HepG2 (cell line): ENCODE results near the gene HABP4. TPM values are rescaled to one million over a fixed set of nuclear protein-coding genes. Genes with fewer than 3 reads are reported as not detected.

ENCODE experiments used
- ARHGAP35 ChIP-seq: sonication (generic); formaldehyde crosslinking; IDR thresholded peaks from 2 replicates; pipeline ENCODE4 v1.9.0; 2022; ENCODE audit warnings: mild to moderate bottlenecking, inconsistent platforms, moderate library complexity, missing genetic modification reagents, borderline replicate concordance
- ARID3A ChIP-seq: IDR thresholded peaks from 2 replicates; pipeline ENCODE4 v1.6.1; 2012; ENCODE audit warnings: low read depth, low read length, improper control_type of control experiment
- BCL6 ChIP-seq: IDR thresholded peaks from 2 replicates; pipeline ENCODE4 v1.6.1; 2016; ENCODE audit warnings: missing genetic modification reagents, missing compliant biosample characterization
- DRAP1 ChIP-seq: IDR thresholded peaks from 2 replicates; pipeline ENCODE4 v1.6.1; 2016; ENCODE audit warnings: missing genetic modification reagents, missing compliant biosample characterization
- GATAD1 ChIP-seq: IDR thresholded peaks from 2 replicates; pipeline ENCODE4 v1.6.1; 2016; ENCODE audit warnings: missing genetic modification reagents, missing compliant biosample characterization
- GLI4 ChIP-seq: sonication (generic); formaldehyde crosslinking; IDR thresholded peaks from 2 replicates; pipeline ENCODE4 v1.5.1; 2020; ENCODE audit warnings: missing genetic modification reagents, mild to moderate bottlenecking, moderate library complexity, borderline replicate concordance
- HMG20A ChIP-seq: IDR thresholded peaks from 2 replicates; pipeline ENCODE4 v1.6.1; 2016; ENCODE audit warnings: borderline replicate concordance
- KDM1A ChIP-seq: IDR thresholded peaks from 2 replicates; pipeline ENCODE4 v1.6.1; 2016; ENCODE audit warnings: missing compliant biosample characterization
- MIER3 ChIP-seq: IDR thresholded peaks from 2 replicates; pipeline ENCODE4 v1.6.1; 2016; ENCODE audit warnings: missing compliant biosample characterization, borderline replicate concordance
- MTF2 ChIP-seq: sonication (generic); formaldehyde crosslinking; IDR thresholded peaks from 2 replicates; pipeline ENCODE4 v1.5.0; 2020; ENCODE audit warnings: missing genetic modification reagents, borderline replicate concordance
- NFRKB ChIP-seq: fragments of 450-650 bp; IDR thresholded peaks from 2 replicates; pipeline ENCODE4 v1.6.1; 2017
- PITX1 ChIP-seq: sonication (generic); formaldehyde crosslinking; IDR thresholded peaks from 2 replicates; pipeline ENCODE4 v1.5.1; 2020; ENCODE audit warnings: mild to moderate bottlenecking, missing genetic modification reagents
- RXRB ChIP-seq: IDR thresholded peaks from 2 replicates; pipeline ENCODE4 v1.6.1; 2016; ENCODE audit warnings: borderline replicate concordance, missing genetic modification reagents, missing compliant biosample characterization
- TRIM24 ChIP-seq: sonication (generic); formaldehyde crosslinking; IDR thresholded peaks from 2 replicates; pipeline ENCODE4 v1.8.0; 2022; ENCODE audit warnings: mild to moderate bottlenecking, missing genetic modification reagents
- UBTF ChIP-seq: sonication (generic); formaldehyde crosslinking; IDR thresholded peaks from 2 replicates; pipeline ENCODE4 v1.4.0; 2020; ENCODE audit warnings: mild to moderate bottlenecking, missing genetic modification reagents
- ZFP62 ChIP-seq: sonication (generic); formaldehyde crosslinking; IDR thresholded peaks from 2 replicates; pipeline ENCODE4 v1.4.0; 2020; ENCODE audit warnings: missing genetic modification reagents
- ZFX ChIP-seq: sonication (generic); formaldehyde crosslinking; IDR thresholded peaks from 2 replicates; pipeline ENCODE4 v1.4.0; 2020; ENCODE audit warnings: mild to moderate bottlenecking, low read depth, missing genetic modification reagents, moderate library complexity
- ZNF343 ChIP-seq: sonication (generic); formaldehyde crosslinking; IDR thresholded peaks from 2 replicates; pipeline ENCODE4 v1.4.0; 2020; ENCODE audit warnings: mild to moderate bottlenecking, missing genetic modification reagents
- ZNF431 ChIP-seq: sonication (generic); formaldehyde crosslinking; IDR thresholded peaks from 2 replicates; pipeline ENCODE4 v1.9.0; 2022; ENCODE audit warnings: missing genetic modification reagents, low read depth, mild to moderate bottlenecking, borderline replicate concordance
- ZNF546 ChIP-seq: sonication (generic); formaldehyde crosslinking; conservative IDR thresholded peaks from 2 replicates; pipeline ENCODE4 v1.8.1; 2023; ENCODE audit warnings: mild to moderate bottlenecking, missing genetic modification reagents
- ZNF615 ChIP-seq: sonication (generic); formaldehyde crosslinking; IDR thresholded peaks from 2 replicates; pipeline ENCODE4 v1.5.0; 2020; ENCODE audit warnings: mild to moderate bottlenecking, missing genetic modification reagents, borderline replicate concordance
- ZNF7 ChIP-seq: IDR thresholded peaks from 2 replicates; pipeline ENCODE4 v1.6.1; 2016; ENCODE audit warnings: missing biosample characterization, missing genetic modification reagents
- ZNF780A ChIP-seq: sonication (generic); formaldehyde crosslinking; IDR thresholded peaks from 2 replicates; pipeline ENCODE4 v1.8.0; 2022; ENCODE audit warnings: mild to moderate bottlenecking, missing genetic modification reagents, moderate library complexity
- ZSCAN25 ChIP-seq: sonication (generic); formaldehyde crosslinking; IDR thresholded peaks from 2 replicates; pipeline ENCODE4 v1.8.0; 2022; ENCODE audit warnings: mild to moderate bottlenecking, missing genetic modification reagents
- polyA plus RNA-seq, 8 experiments: library from polyadenylated mRNA; depleted of rRNA in 3 of 8; stranded (reverse) in 7 of 8; unstranded in 1 of 8; fragments of >200 nt; fragmentation: Illumina TruSeq in 4 of 8; extraction: Trizol in 4 of 8; gene quantifications; 2 replicates each; pipeline versions ENCODE4 v1.2.1 to v1.2.3, GENCODE V29; 2011 to 2016; ENCODE audit warnings: low read depth in 4 of 8, missing spikeins in 1 of 8, mixed read lengths in 1 of 8; ENCODE audit not compliant: insufficient read depth in 1 of 8
- total RNA-seq, 5 experiments: library from RNA; depleted of rRNA; stranded (reverse); fragments of >200 nt; fragmentation: Illumina TruSeq; extraction: Trizol; gene quantifications; 2 replicates each; pipeline ENCODE4 v1.2.3, GENCODE V29; 2016; ENCODE audit warnings: low read depth in 1 of 5
- TF ChIP-seq, protein P1 (sequence below): sonication (generic); formaldehyde crosslinking; IDR thresholded peaks from 2 replicates; pipeline ENCODE4 v1.4.0; 2020; ENCODE audit warnings: missing genetic modification reagents

HABP4 gene
- total and polyA plus RNA-seq, 2 of the 13 experiments (the other 11 are each of a cell fraction or from before 2014, with no cell fraction given): 14.3 to 26.6 TPM

DNA sequence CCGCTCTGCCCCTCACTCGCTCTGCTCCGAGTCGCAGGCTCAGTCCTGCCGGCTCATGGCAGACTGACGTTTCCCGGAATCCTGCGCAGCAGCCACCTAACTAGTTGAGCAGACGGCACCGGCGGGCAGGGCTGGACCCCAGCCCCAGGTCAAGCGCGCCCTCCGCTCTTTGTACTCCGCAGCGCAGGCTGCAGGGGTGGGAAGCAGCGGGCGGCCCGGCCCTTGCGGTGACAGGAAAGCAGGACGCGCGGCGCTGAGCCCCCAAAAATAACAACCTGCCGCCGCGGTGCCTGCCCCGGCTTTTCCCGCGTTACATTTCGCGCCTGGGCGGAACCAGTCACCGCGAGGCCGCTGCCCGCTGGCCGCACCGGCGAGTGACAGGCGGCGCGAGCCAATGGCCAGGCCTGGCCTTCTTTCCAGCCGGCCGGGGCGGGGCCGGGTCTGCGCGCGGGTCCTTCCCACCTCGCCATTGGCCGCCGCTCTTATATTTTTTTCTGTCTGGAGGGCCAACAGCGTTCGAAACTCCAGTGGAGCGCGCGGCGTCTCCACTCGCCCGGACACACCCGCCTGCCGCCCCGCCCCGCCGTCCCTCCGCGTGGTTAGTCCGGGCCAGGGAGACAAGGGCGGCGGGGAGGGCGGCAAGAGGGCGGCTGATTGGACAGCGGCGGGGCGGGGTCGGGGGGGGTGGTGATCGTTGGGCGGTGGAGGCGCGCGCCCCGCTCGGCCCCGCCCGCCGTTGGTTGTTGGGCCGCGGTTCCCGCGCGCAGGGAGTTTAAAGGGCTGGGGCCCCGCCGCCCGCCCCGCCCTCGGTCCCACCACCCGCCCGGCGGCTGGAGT lies 31.7 kb upstream of the HABP4 start, which contains the start of gene ZNF367 (continued):
- TF ChIP-seq, protein P1, sequence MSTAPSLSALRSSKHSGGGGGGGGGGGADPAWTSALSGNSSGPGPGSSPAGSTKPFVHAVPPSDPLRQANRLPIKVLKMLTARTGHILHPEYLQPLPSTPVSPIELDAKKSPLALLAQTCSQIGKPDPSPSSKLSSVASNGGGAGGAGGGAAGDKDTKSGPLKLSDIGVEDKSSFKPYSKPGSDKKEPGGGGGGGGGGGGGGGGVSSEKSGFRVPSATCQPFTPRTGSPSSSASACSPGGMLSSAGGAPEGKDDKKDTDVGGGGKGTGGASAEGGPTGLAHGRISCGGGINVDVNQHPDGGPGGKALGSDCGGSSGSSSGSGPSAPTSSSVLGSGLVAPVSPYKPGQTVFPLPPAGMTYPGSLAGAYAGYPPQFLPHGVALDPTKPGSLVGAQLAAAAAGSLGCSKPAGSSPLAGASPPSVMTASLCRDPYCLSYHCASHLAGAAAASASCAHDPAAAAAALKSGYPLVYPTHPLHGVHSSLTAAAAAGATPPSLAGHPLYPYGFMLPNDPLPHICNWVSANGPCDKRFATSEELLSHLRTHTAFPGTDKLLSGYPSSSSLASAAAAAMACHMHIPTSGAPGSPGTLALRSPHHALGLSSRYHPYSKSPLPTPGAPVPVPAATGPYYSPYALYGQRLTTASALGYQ (CRISPR knock-in tag): peak; percentile 52; the same call in 1 of the 2 replicates
- TF ChIP-seq MTF2 (CRISPR knock-in tag) (no peak; the same call in 1 of the 2 replicates), KDM1A (CRISPR knock-in tag) (no peak), ZNF615 (no peak), ARID3A (no peak), ZNF546 (CRISPR knock-in tag) (no peak; the same call in 1 of the 2 replicates), ZFP62 (CRISPR knock-in tag) (no peak), ZNF780A (CRISPR knock-in tag) (peak; percentile 47; the same call in 1 of the 2 replicates), PITX1 (CRISPR knock-in tag) (no peak), MIER3 (no peak), GLI4 (CRISPR knock-in tag) (peak; percentile 45; the same call in 1 of the 2 replicates), ZSCAN25 (0 out of 2 replicates have a peak, but pooled peaks have one; percentile 16), ARHGAP35 (0 out of 2 replicates have a peak, but pooled peaks have one; percentile 41), RXRB (no peak; the same call in 1 of the 2 replicates), NFRKB (no peak), ZFX (no peak), BCL6 (CRISPR knock-in tag) (no peak), DRAP1 (CRISPR knock-in tag) (peak; percentile 73), GATAD1 (CRISPR knock-in tag) (peak; percentile 62; the same call in 1 of the 2 replicates), TRIM24 (CRISPR knock-in tag) (no peak), UBTF (CRISPR knock-in tag) (no peak), ZNF431 (CRISPR knock-in tag) (peak; percentile 73; the same call in 1 of the 2 replicates), HMG20A (CRISPR knock-in tag) (no peak), ZNF343 (CRISPR knock-in tag) (no peak), ZNF7 (no peak)
